HepG2 (cell line): ENCODE results near the gene CDH1. TPM values are rescaled to one million over a fixed set of nuclear protein-coding genes. Genes with fewer than 3 reads are reported as not detected.

ENCODE experiments used
- AGO1 ChIP-seq: fragments of 200-400 bp; formaldehyde crosslinking; IDR thresholded peaks from 2 replicates; pipeline ENCODE4 v1.6.1; 2017; ENCODE audit warnings: mild to moderate bottlenecking, low read depth, low read length, moderate library complexity; ENCODE audit not compliant: poor library complexity, severe bottlenecking
- ARNTL ChIP-seq: sonication (generic); formaldehyde crosslinking; IDR thresholded peaks from 2 replicates; pipeline ENCODE4 v1.4.0; 2020; ENCODE audit warnings: mild to moderate bottlenecking, missing genetic modification reagents
- BRF2 ChIP-seq: sonication (generic); formaldehyde crosslinking; IDR thresholded peaks from 2 replicates; pipeline ENCODE4 v1.8.1; 2022; ENCODE audit warnings: mild to moderate bottlenecking, missing genetic modification reagents
- CENPX ChIP-seq: sonication (generic); formaldehyde crosslinking; IDR thresholded peaks from 2 replicates; pipeline ENCODE4 v1.9.0; 2021; ENCODE audit warnings: mild to moderate bottlenecking, missing genetic modification reagents, moderate library complexity
- DMTF1 ChIP-seq: sonication (generic); formaldehyde crosslinking; IDR thresholded peaks from 2 replicates; pipeline ENCODE4 v1.4.0; 2020; ENCODE audit warnings: mild to moderate bottlenecking, missing genetic modification reagents
- HNRNPK ChIP-seq: fragments of 200-400 bp; formaldehyde crosslinking; IDR thresholded peaks from 2 replicates; pipeline ENCODE4 v1.6.1; 2018; ENCODE audit warnings: low read length, low read depth, moderate library complexity, mild to moderate bottlenecking; ENCODE audit not compliant: poor library complexity, severe bottlenecking
- JARID2 ChIP-seq: sonication (generic); formaldehyde crosslinking; IDR thresholded peaks from 2 replicates; pipeline ENCODE4 v1.8.1; 2023; ENCODE audit warnings: missing genetic modification reagents, inconsistent platforms; ENCODE audit not compliant: insufficient replicate concordance
- RFXAP ChIP-seq: sonication (generic); formaldehyde crosslinking; IDR thresholded peaks from 2 replicates; pipeline ENCODE4 v1.4.0; 2020; ENCODE audit warnings: missing genetic modification reagents, borderline replicate concordance
- TFAP4 ChIP-seq: sonication (generic); IDR thresholded peaks from 2 replicates; pipeline ENCODE4 v1.6.1; 2016; ENCODE audit warnings: low read depth, borderline replicate concordance
- TFDP1 ChIP-seq: IDR thresholded peaks from 2 replicates; pipeline ENCODE4 v1.6.1; 2016; ENCODE audit warnings: missing compliant biosample characterization, missing genetic modification reagents, borderline replicate concordance
- ZNF101 ChIP-seq: sonication (generic); formaldehyde crosslinking; IDR thresholded peaks from 2 replicates; pipeline ENCODE4 v1.4.0; 2020; ENCODE audit warnings: mild to moderate bottlenecking, low read depth, missing genetic modification reagents, borderline replicate concordance
- ZNF160 ChIP-seq: sonication (generic); formaldehyde crosslinking; IDR thresholded peaks from 2 replicates; pipeline ENCODE4 v1.8.0; 2022; ENCODE audit warnings: mild to moderate bottlenecking, inconsistent platforms, missing genetic modification reagents
- ZNF639 ChIP-seq: conservative IDR thresholded peaks from 2 replicates; pipeline ENCODE4 v1.6.1; 2018; ENCODE audit warnings: missing genetic modification reagents
- ZNF770 ChIP-seq: sonication (generic); formaldehyde crosslinking; IDR thresholded peaks from 2 replicates; pipeline ENCODE4 v1.5.0; 2020; ENCODE audit warnings: mild to moderate bottlenecking, missing genetic modification reagents
- ZNF784 ChIP-seq: sonication (generic); formaldehyde crosslinking; IDR thresholded peaks from 2 replicates; pipeline ENCODE4 v1.5.1; 2020; ENCODE audit warnings: missing genetic modification reagents, mild to moderate bottlenecking, borderline replicate concordance
- polyA plus RNA-seq, 8 experiments: library from polyadenylated mRNA; depleted of rRNA in 3 of 8; stranded (reverse) in 7 of 8; unstranded in 1 of 8; fragments of >200 nt; fragmentation: Illumina TruSeq in 4 of 8; extraction: Trizol in 4 of 8; gene quantifications; 2 replicates each; pipeline versions ENCODE4 v1.2.1 to v1.2.3, GENCODE V29; 2011 to 2016; ENCODE audit warnings: low read depth in 4 of 8, missing spikeins in 1 of 8, mixed read lengths in 1 of 8; ENCODE audit not compliant: insufficient read depth in 1 of 8
- total RNA-seq, 5 experiments: library from RNA; depleted of rRNA; stranded (reverse); fragments of >200 nt; fragmentation: Illumina TruSeq; extraction: Trizol; gene quantifications; 2 replicates each; pipeline ENCODE4 v1.2.3, GENCODE V29; 2016; ENCODE audit warnings: low read depth in 1 of 5

The CDH1 gene
- total and polyA plus RNA-seq, 2 of the 13 experiments (the other 11 are each of a cell fraction or from before 2014, with no cell fraction given), result 0.95 to 9.8 TPM

GRCh38 chr16:68792465-68793324, 55.6 kb downstream of the CDH1 start (continued):
- TF ChIP-seq RFXAP (CRISPR knock-in tag) (peak; percentile 90; the same call in 1 of the 2 replicates), ZNF770 (CRISPR knock-in tag) (peak; percentile 28; the same call in 1 of the 2 replicates), ARNTL (CRISPR knock-in tag) (peak; percentile 97), ZNF101 (CRISPR knock-in tag) (no peak), ZNF160 (CRISPR knock-in tag) (peak; percentile 73; the same call in 1 of the 2 replicates), TFAP4 (peak; percentile 79; the same call in 1 of the 2 replicates), AGO1 (no peak), ZNF784 (CRISPR knock-in tag) (no peak; the same call in 1 of the 2 replicates), DMTF1 (CRISPR knock-in tag) (no peak), CENPX (no peak), TFDP1 (CRISPR knock-in tag) (0 out of 2 replicates have a peak, but pooled peaks have one; percentile 33), HNRNPK (no peak), JARID2 (no peak), BRF2 (CRISPR knock-in tag) (peak; percentile 80; the same call in 1 of the 2 replicates), ZNF639 (CRISPR knock-in tag) (peak; percentile 59; the same call in 1 of the 2 replicates)
